Measurements from ENCODE around the gene TH. TPM values are rescaled to one million over a fixed set of nuclear protein-coding genes. Genes with fewer than 3 reads are reported as not detected.

TH gene
- total and polyA plus RNA-seq, 2 of the 8 experiments (the other 6 are each of a cell fraction or from before 2014, with no cell fraction given) = 0.09 TPM; not detected in 1

DNA sequence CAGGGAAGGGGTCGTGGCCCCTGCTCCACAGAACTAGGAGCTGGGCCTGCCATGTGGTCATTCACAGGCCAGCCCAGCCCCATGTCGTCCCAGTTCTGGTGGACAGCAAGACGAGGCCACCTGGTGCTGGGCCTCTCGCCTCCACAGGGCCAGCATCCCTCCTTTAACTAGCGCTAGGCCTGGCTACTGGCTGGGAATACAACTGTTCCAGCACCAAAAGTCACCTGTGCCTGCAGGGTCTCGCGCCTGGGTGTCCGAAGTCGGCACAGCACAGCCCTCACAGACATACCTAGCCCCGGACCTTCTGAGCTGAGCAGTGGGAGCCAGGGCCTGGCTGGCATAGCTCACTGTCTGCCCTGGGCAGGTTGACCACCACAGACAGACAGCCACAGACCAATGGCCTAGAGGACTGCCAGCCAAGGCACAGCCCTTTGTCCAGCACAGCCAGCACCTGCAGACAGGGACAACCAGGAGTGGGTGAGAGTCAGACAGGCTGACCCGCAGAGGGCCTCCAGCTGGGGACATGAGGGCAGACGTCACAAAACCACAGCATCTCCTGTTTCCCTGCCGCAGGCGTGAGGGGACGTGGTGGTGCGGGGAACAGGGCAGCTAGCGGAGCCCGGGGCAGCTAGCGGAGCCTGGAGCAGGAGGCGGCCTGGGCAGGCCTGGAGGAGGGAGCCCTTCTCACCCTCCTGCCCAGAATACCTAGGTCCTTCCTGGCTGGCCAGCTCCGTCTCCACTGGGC, 27.2 kb upstream of the TH start:
- H3K23me2 ChIP-seq (ENCODE audit: low read depth, low read length) = peaks cover 3% of the 10 kb centered on the region; the same call in 1 of the 2 replicates
- no peak overlapping the region for H3K4ac ChIP-seq (replicated peaks; ENCODE audit: insufficient read length, low read depth, low read length)
- H2BK15ac ChIP-seq (ENCODE audit: low read length) = no peak overlapping the region
- H3K18ac ChIP-seq (ENCODE audit: extremely low read depth, low read length) = no peak overlapping the region
- H4K20me1 ChIP-seq (replicated peaks in 1 of 2; ENCODE audit: control insufficient read depth in 1 of 2, insufficient read depth in 2 of 2, low read length in 2 of 2) = peaks cover 0 to 1% of the 10 kb centered on the region in 2 experiments
- no peaks in the 10 kb centered on the region for H3K79me1 ChIP-seq (ENCODE audit: low read depth, low read length)
- no peak overlapping the region for H2BK12ac ChIP-seq (ENCODE audit: low read depth, low read length)
- no peaks in the 10 kb centered on the region; a peak in 1 of 7 replicates for H3K4me1 ChIP-seq (replicated peaks in 1 of 4; ENCODE audit: control insufficient read depth in 3 of 4, insufficient read depth in 4 of 4, low read length in 3 of 4)
- H3K9me3 ChIP-seq (ENCODE audit: insufficient read depth in 2 of 2, low read depth in 1 of 2, low read length in 1 of 2) = no peaks in the 10 kb centered on the region
- CTCF ChIA-PET (ENCODE audit: partially characterized antibody) = interaction anchor here (0.6 to 8.6 kb wide), 17 partner anchors 10 to 1014 kb away, joined by 3 to 248 read pairs (median 5); partner anchors contain the start of genes C11orf21 and TSPAN32
- H3K4me2 ChIP-seq (ENCODE audit: insufficient read depth in 1 of 2, low read depth in 2 of 2, low read length in 2 of 2) = no peak overlapping the region
- WGBS, 2 experiments (ENCODE audit: extremely low coverage in 1 of 2, insufficient coverage in 1 of 2, insufficient read length in 1 of 2, insufficient replicate concordance in 2 of 2, low coverage in 1 of 2, low lambda C conversion rate in 2 of 2, missing lambda C conversion rate in 1 of 2) = 88% methylated on average over 20 of the region's 21 CpGs; no CpG with 5 or more reads in 1 of the 2 experiments
- FAIRE-seq = no peak
- no peak for TF ChIP-seq MAFK (IDR thresholded peaks at IDR 0.05; ENCODE audit: low read depth, low read length)
- no peak for TF ChIP-seq POLR2A (IDR thresholded peaks at IDR 0.05; ENCODE audit: control extremely low read depth in 1 of 2, low read depth in 2 of 2, low read length in 2 of 2)
- TF ChIP-seq POU5F1 (IDR thresholded peaks at IDR 0.05; ENCODE audit: low read depth, low read length) = no peak
- TF ChIP-seq, protein P1, sequence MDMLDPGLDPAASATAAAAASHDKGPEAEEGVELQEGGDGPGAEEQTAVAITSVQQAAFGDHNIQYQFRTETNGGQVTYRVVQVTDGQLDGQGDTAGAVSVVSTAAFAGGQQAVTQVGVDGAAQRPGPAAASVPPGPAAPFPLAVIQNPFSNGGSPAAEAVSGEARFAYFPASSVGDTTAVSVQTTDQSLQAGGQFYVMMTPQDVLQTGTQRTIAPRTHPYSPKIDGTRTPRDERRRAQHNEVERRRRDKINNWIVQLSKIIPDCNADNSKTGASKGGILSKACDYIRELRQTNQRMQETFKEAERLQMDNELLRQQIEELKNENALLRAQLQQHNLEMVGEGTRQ (IDR thresholded peaks at IDR 0.05; ENCODE audit: low read length) = no peak
- no peak for TF ChIP-seq JUND (IDR thresholded peaks at IDR 0.05; ENCODE audit: low read length)
- TF ChIP-seq NRF1 (IDR thresholded peaks at IDR 0.05; ENCODE audit: low read depth, low read length) = no peak
- no peak for TF ChIP-seq CTBP2 (IDR thresholded peaks at IDR 0.05; ENCODE audit: borderline replicate concordance, insufficient read depth, insufficient read length, low read length)
- TF ChIP-seq GABPA (IDR thresholded peaks at IDR 0.05; ENCODE audit: borderline replicate concordance, insufficient read depth, low read length) = no peak
- no peak for TF ChIP-seq SAP30 (IDR thresholded peaks at IDR 0.05; ENCODE audit: insufficient read depth, insufficient replicate concordance, low read length)
- no peak for TF ChIP-seq SRF (IDR thresholded peaks at IDR 0.05; ENCODE audit: low read depth, low read length)
- TF ChIP-seq TBP (IDR thresholded peaks at IDR 0.05; ENCODE audit: low read depth, low read length) = no peak
- no peak for TF ChIP-seq FOSL1 (IDR thresholded peaks at IDR 0.05; ENCODE audit: insufficient read depth, low read depth, low read length)
- H4K8ac ChIP-seq (ENCODE audit: extremely low read depth, insufficient read depth, low read length) = no peak overlapping the region
- H2BK120ac ChIP-seq (replicated peaks; ENCODE audit: low read depth, low read length) = no peak overlapping the region
- no peaks in the 10 kb centered on the region for H3K79me2 ChIP-seq (ENCODE audit: control insufficient read depth in 1 of 2, insufficient read depth in 2 of 2, low read length in 2 of 2)
- DNase-seq (ENCODE audit: low read depth in 1 of 2, low spot score in 2 of 2) = no peak
- no peak overlapping the region for H3K23ac ChIP-seq (ENCODE audit: insufficient read length)
- H3K14ac ChIP-seq (ENCODE audit: insufficient read length) = no peak overlapping the region
- H2AK5ac ChIP-seq (ENCODE audit: low read depth, low read length) = no peak overlapping the region
- no peak overlapping the region for H3K9ac ChIP-seq (replicated peaks in 1 of 4; ENCODE audit: extremely low read depth in 1 of 4, low read depth in 3 of 4, low read length in 3 of 4)
- no peak overlapping the region for H2AFZ ChIP-seq (ENCODE audit: low read length)
- no peak overlapping the region for H3K4me3 ChIP-seq (ENCODE audit: extremely low read depth in 1 of 4, insufficient read depth in 2 of 4, low read depth in 3 of 4, low read length in 4 of 4)
- H3K36me3 ChIP-seq (ENCODE audit: control insufficient read depth in 2 of 4, insufficient read depth in 4 of 4, low read length in 3 of 4) = no peaks in the 10 kb centered on the region
- H2BK5ac ChIP-seq (ENCODE audit: low read depth, low read length) = no peak overlapping the region
- no peak overlapping the region for H4K91ac ChIP-seq (replicated peaks; ENCODE audit: insufficient read length, low read length)
- no peaks in the 10 kb centered on the region; a peak in 1 of 7 replicates for H3K27me3 ChIP-seq (replicated peaks in 1 of 4; ENCODE audit: control insufficient read depth in 3 of 4, extremely low read depth in 1 of 4, insufficient read depth in 3 of 4, low read length in 3 of 4)
- no peak overlapping the region for H2BK20ac ChIP-seq (ENCODE audit: low read length)
- POLR2A ChIA-PET (ENCODE audit: partially characterized antibody) = interaction anchor here (1.7 kb wide), 1 partner anchor 98 kb away, joined by 4 read pairs; no protein-coding TSS in a partner anchor
- no peak overlapping the region for H3K56ac ChIP-seq (replicated peaks; ENCODE audit: insufficient read length, low read depth, low read length)
- no peak overlapping the region for H3K27ac ChIP-seq (ENCODE audit: low read depth, low read length)
- H4K5ac ChIP-seq (ENCODE audit: insufficient read length, low read depth, low read length) = no peak overlapping the region
